Frontal cortex (tissue), 4 donors: Measurements from ENCODE around the gene MS4A15. TPM values are rescaled to one million over a fixed set of nuclear protein-coding genes. Genes with fewer than 3 reads are reported as not detected.
"Not testable (repeated sequence)": the region's sequence is repeated elsewhere in the genome, so short reads cannot be mapped to it uniquely, and the experiment has no call there.

Experiments used
- DNase-seq, 2 donors: peaks; one replicate each; pipeline ENCODE4 v3.0.0; 2012; ENCODE audit warnings: low spot score in 2 of 2
- FAIRE-seq: peaks from 2 replicates; lab custom pipeline; 2012; peaks lifted over from hg19 to GRCh38; lab: Jason Lieb, UNC
- total RNA-seq: library from RNA; depleted of rRNA; stranded (reverse); fragments of >200 nt; gene quantifications from one replicate; pipeline ENCODE4 v1.2.3, GENCODE V29; 2014
- donor health status: control.
- donor health status: control.
- donor health status: control.

Gene MS4A15, protein sequence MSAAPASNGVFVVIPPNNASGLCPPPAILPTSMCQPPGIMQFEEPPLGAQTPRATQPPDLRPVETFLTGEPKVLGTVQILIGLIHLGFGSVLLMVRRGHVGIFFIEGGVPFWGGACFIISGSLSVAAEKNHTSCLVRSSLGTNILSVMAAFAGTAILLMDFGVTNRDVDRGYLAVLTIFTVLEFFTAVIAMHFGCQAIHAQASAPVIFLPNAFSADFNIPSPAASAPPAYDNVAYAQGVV
- not detected for total RNA-seq

DNA sequence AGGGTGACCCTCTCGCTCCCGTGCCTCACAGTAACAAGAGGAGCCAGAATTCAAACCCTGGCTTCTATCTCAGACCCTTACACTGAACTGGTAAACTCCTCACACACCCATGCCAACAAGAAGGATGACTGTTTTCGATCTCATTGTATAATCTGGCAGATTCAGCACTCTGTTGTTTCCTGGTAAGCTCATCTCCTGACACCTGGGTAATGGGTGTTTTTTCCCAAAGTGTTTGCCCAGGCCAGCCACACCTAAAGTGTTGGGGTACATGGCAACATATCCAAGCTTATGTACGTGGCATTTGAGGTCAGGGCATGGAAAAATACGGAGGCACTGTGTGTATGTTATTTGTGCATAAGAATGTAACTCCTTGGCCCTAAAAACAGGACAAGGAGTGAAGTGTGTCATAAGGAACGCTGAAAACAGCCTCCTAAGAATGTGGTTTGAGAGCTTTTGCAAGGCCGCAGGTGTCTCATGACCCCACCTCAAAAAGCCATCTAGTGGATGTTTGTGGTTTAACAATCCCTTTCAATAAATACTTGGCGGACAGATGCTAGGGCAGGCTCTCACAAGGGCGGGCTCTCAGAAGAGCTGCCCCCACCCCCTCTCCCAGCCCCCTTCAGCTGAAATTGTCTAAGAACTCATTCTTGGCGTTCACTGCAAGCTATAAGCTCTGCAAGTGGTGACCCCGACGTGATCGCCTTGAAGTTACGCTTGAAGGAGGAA is at the start of gene MS4A15:
Gene MS4A15 (plus strand): TSS at position 561 of the 726 bp plus-strand sequence. CDS start 6,867 bp downstream, outside the sequence.
- no peak for FAIRE-seq
- no peak for DNase-seq

DNA sequence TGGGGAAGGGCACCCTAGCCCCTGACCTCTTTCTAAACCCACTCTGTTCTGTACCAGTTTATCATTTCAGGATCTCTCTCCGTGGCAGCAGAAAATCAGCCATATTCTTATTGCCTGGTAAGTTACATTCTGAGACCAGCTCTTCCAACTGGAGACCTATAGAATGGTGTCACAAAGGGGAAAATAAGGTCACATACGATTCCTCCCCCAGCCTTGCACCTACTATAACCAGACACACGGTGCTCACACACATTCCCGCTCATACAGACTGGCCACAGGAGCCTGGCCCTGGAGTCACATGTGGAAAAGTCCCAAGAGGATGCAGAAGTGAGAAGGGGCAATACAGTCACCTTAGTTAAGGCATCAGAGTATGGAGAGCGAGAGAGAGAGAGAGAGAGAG is 49.7 kb upstream of the MS4A15 start:
- DNase-seq (no peak), FAIRE-seq (no peak)

DNA sequence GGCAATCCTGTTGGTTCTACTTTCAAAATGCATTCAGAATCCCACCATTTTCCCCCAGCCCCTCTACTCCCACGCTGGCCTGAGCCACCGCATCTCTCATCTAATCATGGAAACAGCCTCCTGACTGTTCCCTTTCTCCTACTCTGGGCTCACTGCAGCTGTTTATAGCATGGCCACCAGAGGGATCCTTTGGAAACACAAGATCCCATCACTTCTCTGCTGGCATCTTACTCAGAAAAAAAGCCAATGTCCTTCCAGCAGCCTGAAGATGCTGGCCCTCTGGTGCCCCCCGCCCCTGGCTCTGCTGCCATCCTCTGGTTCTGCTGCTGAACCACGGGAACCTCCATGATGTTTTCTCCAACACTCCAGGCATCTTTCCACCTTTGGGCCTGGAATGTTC is 46.2 kb upstream of the MS4A15 start:
- FAIRE-seq (no peak), DNase-seq (no peak)

DNA sequence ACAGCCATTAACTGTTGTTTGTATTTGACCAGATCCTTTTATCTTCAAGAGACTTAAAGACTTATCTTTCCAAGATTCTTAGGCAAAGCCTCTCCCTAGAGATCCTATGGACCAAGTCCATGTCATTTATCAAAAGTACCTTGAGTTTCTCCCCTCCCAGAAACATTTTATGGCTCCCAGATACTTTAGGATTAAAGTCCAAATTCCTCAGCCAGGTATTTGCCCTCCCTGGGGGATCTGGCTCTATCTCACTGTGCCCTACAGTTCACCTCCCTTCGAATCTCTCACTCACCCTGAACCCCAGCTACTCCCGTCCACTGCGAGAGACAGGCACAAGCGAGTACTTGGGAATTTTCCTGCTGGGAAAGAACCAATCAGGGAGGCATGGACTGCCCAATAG is 45.4 kb upstream of the MS4A15 start:
- no peak for FAIRE-seq
- DNase-seq, result no peak

DNA sequence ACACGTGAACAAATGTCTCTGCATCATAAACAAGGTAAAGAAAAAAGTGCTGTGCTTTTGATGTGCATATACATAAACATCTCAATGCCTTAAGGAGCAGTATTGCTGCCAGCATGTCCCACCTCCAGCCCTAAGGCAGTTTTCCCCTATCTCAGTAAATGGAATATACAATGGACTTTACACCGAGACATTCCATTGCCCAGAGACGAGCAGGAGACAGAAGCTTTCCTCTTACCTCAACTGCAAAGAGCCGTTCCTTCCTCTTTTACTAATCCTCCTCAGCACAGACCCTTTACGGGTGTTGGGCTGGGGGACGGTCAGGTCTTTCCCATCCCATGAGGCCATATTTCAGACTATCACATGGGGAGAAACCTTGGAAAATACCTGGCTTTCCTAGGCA is 43.2 kb upstream of the MS4A15 start:
- DNase-seq, FAIRE-seq: not testable (repeated sequence)

DNA sequence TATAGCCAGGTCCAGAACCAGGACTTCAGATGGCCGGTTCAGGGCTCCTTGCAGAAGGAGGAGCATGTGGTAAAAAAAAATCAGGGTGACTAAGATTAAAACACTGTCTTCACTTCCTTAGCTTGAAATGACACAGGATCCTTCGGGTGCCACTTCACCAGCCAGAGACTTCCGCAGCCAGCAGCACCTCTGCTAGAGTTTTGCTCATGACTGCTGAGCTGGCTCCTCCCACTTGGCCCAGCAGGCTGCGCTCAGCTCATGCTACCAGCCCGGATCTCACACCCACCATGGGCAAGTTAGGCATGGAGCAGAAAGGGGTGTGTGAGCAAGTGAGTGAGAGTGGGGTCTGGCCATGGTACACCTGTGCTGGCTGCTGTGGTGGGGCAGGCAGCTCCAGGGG is 38.7 kb upstream of the MS4A15 start:
- DNase-seq (no peak), FAIRE-seq (no peak)

DNA sequence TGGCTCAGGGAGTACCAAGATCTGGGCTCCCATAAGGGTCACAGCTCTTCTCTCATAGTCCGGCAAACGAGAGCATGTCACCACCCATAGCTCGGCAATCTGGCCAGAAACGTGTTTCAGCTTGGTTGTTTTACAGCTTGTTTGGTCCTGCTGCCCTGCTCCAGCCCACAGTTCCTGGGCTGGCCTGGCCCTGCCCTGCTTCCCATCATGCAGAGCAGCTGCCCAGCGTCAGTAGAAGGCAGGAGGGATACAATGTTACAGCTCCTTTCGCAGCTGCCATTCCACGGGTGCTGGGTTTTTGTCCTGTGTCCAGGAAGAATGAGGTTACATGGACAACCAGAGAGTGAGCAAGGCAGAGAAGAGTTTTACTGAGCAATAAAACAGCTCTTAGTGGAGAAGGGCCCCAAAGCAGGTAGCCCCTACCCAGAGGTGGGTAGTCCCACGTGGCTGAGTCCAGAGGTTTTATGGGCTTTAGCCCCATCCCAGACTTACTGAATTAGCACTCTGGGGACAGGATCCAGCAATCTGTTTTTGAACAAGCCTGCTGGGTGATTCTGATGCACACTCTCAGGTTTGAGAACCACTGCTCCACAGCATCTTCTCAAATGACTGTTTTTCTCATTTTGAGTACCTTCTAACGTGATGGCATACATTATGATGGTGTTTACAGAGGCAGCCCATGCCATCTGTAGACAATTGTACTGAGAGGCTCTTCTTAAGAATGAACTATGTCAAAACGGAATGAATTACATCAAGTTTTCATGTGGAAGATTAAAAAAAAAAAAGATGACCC is 37.9 kb upstream of the MS4A15 start:
- no peak for DNase-seq
- no peak for FAIRE-seq

DNA sequence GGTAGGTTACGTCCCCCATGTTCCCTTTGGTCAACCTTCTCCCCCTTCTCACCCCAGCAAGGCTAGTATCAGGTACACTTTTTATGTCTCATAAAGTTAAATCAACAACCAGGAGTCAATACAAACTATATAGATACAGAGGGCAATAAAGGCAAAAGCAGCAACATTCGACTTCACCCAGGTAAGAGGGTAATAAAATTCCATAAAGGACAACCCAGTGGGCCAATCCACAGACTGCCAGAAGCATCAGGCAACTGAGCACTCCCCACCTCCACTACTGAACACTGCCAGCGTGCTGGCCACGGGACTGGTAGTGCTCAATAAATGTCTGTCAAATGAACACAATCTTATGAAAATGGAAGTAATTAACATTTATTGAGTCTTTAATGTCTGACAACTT is 37.3 kb upstream of the MS4A15 start:
- no peak for FAIRE-seq
- no peak for DNase-seq

DNA sequence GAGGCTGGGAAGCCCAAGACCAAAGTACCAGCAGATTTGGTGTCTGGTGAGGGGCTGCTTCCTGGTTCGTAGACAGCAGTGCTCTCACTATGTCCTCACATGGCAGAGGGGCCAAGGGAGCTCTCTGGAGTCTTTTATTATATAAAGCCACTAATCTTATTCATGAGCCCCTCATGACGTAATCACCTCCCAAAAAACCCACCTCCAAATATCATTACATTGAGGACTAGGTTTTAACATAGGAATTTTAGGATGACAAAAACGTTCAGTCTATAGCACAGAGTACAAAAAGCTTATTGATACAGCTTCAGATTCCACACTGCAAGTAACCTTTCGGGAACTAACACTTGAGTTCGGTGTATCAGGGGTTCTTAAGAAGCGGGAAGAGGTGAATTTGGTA is 36.2 kb upstream of the MS4A15 start:
- DNase-seq (no peak), FAIRE-seq (no peak)

DNA sequence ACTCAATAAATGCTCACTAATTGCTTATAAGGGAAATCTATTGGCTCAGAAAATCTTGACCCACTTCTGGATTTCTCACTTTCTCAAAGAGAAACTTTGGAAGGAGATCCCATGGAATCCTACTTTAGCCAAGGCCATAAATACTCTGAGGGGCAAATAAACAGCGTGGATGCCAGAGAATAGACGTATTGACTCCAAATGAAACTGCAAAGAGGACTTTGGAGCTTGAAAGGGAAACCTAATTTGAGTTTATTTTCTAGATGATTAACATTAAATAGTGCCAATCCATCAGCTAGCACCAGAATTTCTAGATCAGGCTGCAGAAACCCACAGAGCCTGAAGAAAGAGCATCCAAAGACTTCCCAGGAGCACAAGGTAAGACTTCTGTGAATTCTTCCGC is 32.2 kb upstream of the MS4A15 start, which contains the start of gene MS4A18:
Gene MS4A18 (plus strand): TSS at position 301 of the 400 bp plus-strand sequence.
- FAIRE-seq (no peak), DNase-seq (no peak)

DNA sequence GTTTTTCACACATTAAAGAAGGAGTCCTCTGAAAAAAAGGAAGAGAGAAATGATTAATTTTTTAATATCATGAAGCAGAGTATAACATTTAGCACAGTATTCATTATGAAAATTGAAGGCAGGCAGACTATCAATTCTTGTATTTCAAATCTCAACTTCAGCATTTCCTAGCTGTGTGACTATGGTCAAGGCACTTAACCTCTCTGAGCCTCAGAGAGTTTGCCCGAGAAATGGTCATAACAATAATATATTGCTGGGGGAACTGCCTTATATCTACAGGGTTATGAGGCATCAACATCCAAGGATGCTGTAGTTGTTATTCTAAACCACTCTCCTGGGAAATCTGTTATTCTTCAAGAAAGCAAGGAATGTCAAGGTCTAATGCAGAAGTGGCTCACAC is 31.1 kb upstream of the MS4A15 start:
- no peak for FAIRE-seq
- no peak for DNase-seq

DNA sequence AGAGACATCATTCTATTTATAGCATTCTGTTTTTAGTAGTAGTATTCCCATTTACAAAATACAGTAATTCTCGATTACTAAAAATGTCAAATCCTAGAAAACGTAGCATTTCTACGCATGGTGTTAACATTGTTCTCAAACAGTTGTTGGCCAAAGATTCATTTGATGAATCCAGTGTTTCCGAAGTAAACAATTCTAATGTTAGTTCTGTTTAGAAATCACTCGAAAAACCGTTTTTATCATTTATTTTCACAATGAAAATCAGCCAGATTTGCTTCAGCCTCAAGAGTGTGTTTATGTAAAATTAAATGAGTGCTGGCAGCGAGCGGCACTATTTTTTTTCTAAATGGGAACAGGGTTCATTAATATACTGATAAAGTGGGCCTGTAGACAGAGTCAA is 25.1 kb upstream of the MS4A15 start:
- no peak for DNase-seq
- no peak for FAIRE-seq

DNA sequence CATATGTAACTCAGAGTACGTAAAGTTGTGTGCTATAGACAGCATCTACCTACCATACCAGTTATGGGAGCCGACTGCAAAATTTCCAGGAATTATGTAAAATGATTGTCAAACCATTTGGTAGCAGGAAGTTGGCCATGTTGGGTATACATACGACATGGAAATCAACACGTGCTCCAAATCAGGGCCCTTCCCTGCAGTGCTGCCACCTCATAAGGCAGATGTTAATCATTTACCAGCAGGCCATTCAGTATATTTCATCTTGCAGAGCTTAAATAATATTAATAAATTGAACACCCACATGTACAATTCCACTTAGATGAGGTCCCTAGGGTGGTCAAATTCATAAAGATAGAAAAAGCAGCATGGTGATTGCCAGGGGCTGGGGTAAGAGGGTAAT is 22.4 kb upstream of the MS4A15 start:
- no peak for FAIRE-seq
- no peak for DNase-seq

DNA sequence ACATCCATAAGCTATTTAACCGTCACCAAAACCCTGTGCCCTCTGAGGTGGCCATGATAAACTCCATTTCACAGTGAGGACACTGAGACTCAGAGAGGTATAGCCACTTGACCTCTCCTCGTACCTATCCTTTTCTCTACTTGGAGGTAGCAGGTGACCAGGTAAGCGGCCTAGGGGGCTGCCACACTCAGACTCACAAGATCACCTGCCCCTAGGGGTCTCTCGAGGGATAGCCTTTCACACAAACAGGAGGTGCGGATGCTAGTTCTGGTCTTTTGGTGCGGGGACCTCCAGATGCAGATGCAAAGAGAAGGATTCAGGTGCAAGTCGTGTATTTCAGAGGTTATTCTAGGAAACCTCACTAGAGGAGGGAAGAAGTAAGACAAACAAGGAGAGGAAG is 17.6 kb upstream of the MS4A15 start:
- no peak for FAIRE-seq
- no peak for DNase-seq

DNA sequence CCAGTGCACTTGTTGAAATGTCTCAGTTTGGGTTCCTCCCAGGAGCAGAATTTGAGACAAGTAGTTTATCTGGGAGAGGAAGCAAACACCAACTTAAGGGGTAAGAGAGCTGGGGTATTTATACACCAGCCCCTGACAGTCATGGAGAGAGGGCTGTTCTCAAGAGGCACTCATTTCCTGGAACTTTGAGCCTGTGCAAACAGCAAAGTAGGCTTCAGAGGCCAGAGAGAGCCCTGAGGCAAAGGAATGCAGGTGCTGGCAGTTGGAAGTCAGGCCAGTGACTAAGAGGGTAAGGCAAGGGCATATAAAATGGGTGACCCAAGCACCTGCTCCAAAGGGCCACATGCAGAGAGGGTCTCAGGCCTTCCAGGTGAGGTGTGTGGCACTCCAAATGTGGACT is 16.1 kb upstream of the MS4A15 start:
- no peak for DNase-seq
- FAIRE-seq, result no peak

DNA sequence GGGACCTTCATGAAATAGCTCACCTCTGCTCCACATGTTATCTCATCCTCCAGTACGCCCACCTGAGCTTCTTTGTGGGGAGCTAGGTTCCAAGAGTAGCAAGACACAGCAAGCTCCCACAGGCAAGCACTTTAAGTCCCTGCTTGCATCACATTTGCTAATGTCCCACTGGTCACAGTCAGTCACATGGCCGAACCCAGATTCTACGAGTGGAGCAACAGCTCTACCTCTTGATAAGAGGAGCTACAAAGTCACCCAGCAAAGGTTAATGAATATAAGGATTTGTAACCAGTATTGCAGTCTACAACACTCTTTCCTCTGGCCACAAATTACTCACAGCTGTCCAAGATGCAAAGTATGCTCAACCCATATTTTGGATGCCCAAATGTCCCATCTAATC is 15.2 kb upstream of the MS4A15 start:
- DNase-seq, result no peak

DNA sequence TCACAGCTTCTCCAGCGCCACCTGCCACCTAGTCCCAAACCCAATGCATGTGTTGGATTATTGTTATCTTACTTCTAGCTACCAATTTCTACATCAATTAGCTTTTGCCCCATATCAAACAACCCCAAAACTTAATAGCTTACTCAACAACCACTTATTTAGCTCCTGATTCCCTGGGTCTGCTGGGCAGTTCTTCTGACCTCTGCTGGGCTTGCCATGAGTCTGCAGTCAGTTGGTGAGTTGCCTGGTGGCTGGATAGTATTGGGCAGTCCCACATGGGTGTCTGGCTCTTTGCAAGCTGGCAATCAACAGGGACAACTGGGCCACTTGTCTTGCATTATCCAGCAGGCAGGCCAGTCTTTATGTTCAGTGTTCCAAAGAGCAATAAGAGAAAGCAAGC is 13.6 kb upstream of the MS4A15 start:
- no peak for DNase-seq
- no peak for FAIRE-seq

More for the DNA sequence above, 15.2 kb upstream of the MS4A15 start:
- FAIRE-seq, result no peak

DNA sequence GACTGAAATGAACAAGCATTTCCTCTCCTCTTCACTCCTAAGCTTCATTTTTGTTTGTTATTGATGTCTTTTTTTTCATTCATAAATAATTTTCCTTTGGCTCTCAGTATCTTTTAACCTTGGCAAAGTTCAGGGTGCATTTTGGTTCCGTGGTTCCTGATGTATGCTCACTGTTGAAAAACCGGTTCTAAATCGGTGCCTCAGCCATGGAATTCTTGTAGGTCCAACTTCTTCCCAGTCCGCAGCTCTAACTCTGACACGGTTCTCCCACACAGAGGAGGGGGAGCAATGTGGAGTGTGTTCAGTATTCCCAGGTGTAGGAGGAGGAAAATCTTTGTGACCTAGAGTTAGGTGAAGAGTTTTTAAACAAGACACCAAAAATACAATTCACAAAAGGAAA is 12.6 kb upstream of the MS4A15 start:
- no peak for FAIRE-seq
- no peak for DNase-seq

DNA sequence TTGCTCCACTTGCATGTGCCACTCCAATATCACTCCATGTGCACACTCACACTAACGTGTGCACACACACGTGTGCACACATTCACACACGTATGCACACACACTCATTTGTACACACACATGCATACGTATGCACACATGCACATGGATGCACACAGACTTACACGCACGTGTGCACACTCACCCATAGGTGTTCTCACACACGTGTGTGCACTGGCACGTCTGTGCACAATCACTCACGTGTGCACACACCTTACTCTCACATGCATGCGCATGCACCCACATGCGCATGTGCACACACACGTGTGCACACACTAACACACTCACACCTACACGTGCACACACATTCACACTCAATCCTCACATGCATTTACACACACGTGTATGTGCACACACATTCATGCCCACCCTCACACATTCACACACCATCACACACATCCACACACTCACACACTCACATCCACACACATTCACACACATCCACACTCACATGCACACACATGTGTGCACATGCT is 9.3 kb upstream of the MS4A15 start:
- no peak for FAIRE-seq
- DNase-seq, result no peak

DNA sequence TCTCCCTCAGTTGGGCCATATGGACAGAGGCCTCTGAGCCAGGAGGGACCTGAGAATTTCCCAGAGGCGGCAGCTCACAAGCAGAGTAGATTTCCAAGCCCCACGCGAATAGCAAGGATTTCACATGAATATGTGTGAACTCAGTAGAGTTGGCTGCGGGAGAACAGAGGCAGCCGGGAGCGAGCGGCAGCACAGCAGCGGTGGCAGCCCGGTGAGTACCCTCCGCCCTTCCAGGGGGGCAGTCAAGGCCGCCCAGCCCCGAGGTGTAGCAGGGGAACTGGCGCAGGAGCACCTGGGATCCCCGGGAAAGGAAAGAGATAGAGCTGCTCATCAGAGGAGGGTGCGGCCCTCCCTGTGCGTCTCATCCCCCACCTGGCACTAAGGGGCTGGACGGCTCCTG is 8.4 kb upstream of the MS4A15 start:
- FAIRE-seq (no peak), DNase-seq (no peak)

DNA sequence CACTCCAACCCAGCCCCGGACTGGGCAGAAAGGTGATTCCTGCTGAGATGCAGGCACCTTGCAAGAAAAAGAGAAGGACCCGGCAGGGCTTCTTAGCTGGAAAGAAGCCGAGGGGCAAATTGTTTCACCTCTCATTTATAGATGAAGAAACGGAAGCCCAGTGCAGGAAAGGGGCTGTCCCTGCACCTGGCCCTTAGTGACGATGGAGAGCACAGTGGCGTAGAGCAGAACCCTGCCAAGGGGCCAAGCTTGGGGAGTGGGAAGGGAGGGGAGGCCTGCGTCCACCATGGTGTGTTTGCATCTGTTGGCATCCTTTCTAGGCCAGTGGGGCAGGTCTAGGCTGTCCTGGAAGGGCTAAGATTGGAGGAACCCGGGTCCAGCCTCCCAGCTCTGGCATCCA is 7.8 kb upstream of the MS4A15 start:
- FAIRE-seq (no peak), DNase-seq (no peak)
